ENCODE measurements around the gene DNMT3L.

DNA sequence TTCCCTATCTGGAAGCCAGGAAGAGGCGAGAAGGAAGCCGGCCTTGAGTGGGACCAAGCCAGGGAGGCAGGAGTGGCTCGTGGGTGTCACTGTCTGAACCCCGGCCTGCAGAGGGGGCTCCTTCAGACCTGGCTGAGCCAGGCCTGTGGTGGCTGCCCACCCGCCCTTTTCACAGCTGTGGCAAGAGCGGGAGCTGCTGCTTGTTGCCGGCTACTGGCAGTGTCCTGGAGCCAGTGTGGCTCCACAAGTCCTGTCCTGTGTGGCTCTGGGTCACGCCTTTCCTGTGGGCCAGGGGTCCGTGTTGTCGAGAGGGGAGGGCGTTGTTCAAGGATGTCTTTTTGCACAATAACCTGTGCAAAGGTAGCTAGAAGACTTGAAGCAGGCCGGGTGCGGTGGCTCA is 39.4 kb upstream of the DNMT3L start:
- TF ChIP-seq, protein P1, sequence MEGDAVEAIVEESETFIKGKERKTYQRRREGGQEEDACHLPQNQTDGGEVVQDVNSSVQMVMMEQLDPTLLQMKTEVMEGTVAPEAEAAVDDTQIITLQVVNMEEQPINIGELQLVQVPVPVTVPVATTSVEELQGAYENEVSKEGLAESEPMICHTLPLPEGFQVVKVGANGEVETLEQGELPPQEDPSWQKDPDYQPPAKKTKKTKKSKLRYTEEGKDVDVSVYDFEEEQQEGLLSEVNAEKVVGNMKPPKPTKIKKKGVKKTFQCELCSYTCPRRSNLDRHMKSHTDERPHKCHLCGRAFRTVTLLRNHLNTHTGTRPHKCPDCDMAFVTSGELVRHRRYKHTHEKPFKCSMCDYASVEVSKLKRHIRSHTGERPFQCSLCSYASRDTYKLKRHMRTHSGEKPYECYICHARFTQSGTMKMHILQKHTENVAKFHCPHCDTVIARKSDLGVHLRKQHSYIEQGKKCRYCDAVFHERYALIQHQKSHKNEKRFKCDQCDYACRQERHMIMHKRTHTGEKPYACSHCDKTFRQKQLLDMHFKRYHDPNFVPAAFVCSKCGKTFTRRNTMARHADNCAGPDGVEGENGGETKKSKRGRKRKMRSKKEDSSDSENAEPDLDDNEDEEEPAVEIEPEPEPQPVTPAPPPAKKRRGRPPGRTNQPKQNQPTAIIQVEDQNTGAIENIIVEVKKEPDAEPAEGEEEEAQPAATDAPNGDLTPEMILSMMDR (IDR thresholded peaks at IDR 0.05 in 8 of 11, conservative IDR thresholded peaks at IDR 0.05 in 3 of 11), result no peak
- no peak for TF ChIP-seq POLR2A (IDR thresholded peaks at IDR 0.05)

Data from spleen (tissue), 7 donors.